LNCaP clone FGC (cell line): ENCODE results near the gene NUDT8.

Source experiments
- DNase-seq: peaks from one replicate; pipeline ENCODE4 v3.0.0-alpha.2; 2011; ENCODE audit warnings: low read depth
- H3K4me3 ChIP-seq: 2 replicates; pipeline ENCODE4 v1.5.1; 2011; ENCODE audit warnings: mild to moderate bottlenecking, low read depth, low read length, control low read depth
- TF ChIP-seq, protein P1 (sequence below): IDR thresholded peaks from 2 replicates; pipeline ENCODE4 v1.5.1; 2012; ENCODE audit warnings: mild to moderate bottlenecking; ENCODE audit not compliant: control insufficient read depth, insufficient read depth; ENCODE audit errors: extremely low read depth

The NUDT8 gene, protein sequence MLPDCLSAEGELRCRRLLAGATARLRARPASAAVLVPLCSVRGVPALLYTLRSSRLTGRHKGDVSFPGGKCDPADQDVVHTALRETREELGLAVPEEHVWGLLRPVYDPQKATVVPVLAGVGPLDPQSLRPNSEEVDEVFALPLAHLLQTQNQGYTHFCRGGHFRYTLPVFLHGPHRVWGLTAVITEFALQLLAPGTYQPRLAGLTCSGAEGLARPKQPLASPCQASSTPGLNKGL

DNA sequence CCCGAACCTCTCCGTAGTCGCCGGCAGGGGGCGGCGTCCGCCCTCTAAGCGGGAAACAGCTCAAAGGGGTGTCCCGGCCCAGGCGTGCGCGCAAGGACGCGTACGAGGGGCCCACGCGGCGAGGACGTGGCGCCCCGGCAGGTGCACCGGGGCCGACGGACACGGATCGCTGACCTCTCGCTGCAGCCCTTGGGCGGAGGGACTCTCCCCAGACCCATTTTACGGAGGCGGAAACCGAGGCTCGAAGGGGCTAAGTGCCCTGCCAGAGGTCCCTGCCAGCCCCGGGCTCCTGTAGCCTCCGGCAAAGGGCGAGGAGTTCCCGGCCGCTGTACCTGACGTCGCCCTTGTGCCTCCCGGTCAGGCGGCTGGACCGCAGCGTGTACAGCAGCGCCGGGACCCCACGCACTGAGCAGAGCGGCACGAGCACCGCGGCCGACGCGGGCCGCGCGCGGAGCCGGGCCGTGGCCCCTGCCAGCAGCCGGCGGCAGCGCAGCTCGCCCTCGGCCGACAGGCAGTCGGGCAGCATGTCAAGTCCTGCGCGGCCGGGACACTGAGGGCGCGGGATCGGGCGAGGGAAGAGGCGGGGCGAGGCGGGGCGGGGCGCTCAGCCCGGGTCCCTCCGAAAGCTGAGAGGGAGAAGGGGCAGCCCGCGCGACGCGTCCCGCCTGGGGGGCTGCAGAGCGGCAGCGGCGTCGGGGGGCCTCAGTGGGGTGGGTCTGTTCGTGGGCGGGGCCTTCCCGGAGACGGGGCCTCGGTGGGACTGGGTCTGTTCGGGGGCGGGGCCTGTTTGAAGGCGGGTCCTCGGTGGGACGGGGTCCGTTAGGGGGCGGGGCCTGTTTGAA is at the start of gene NUDT8:
Gene NUDT8 (minus strand): TSS at position 552 of the 842 bp plus-strand sequence. CDS start 26 bp downstream, at position 526.
- peak; percentile 50 for DNase-seq
- peak within 1 kb of the TSS; percentile 70 for H3K4me3 ChIP-seq
- TF ChIP-seq, protein P1, sequence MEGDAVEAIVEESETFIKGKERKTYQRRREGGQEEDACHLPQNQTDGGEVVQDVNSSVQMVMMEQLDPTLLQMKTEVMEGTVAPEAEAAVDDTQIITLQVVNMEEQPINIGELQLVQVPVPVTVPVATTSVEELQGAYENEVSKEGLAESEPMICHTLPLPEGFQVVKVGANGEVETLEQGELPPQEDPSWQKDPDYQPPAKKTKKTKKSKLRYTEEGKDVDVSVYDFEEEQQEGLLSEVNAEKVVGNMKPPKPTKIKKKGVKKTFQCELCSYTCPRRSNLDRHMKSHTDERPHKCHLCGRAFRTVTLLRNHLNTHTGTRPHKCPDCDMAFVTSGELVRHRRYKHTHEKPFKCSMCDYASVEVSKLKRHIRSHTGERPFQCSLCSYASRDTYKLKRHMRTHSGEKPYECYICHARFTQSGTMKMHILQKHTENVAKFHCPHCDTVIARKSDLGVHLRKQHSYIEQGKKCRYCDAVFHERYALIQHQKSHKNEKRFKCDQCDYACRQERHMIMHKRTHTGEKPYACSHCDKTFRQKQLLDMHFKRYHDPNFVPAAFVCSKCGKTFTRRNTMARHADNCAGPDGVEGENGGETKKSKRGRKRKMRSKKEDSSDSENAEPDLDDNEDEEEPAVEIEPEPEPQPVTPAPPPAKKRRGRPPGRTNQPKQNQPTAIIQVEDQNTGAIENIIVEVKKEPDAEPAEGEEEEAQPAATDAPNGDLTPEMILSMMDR, result peak; percentile 72

DNA sequence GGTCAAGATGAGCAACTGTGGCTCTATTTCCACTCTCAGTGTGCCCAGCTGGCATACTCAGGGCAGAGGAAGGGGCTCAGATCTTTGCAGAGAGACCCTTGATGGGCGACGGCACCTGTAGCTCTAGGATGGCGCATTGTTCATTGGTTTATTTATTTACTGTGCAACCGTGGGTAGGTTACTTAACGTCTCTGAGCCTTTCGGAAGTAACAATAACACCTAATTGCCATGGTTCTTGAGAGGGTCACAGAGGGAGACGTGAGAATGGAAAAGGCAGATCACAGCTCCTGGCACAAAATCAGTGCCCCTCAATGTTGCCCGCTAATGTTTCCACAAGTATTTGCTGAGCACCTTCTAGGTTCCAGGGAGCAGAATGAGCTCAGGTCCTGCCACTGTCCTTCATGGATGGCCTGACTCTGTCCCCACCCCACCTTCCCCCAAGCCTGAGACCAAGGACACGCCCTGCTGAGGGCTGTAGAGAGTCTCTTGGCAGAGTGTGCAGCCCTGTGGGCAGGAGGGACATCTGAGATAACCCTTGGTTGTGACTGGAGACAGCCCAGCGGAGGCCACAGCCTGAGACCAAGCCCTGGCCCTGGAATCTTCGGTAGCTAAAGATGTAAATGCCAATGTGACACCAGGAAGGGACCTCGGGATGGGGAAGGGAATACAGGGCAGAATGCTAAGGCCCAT is 45.5 kb upstream of the NUDT8 start:
- TF ChIP-seq, protein P1, result no peak
- DNase-seq, result no peak
- H3K4me3 ChIP-seq, result peak overlapping the region; percentile 55

DNA sequence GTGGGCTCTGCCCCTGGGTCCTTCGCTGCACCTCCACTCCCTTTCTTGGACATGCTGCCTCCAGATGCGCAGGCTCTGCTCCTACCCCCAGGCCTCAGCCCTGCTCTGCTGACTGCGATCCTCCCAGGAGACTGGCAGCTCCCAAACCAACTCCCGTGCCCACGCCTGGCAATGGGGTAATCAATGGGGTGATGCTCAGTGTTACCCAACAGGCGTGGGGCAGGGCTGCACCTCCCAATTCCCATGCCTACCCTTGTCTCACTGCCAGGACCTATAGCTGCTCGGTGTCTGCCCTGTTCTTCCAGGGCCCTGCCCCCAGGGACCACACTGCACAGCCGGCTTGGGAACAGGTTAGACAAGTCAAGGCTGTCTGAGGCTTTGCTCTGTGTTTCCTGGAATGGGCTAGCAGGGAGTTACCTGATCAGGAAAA is 44.7 kb upstream of the NUDT8 start, which contains the start of gene ALDH3B2:
Gene ALDH3B2 (minus strand): TSS at position 182 of the 430 bp plus-strand sequence. CDS start 7,688 bp downstream, outside the sequence.
- H3K4me3 ChIP-seq, result peak within 1 kb of the TSS; percentile 55
- peak; percentile 88 for DNase-seq
- TF ChIP-seq, protein P1, result no peak

DNA sequence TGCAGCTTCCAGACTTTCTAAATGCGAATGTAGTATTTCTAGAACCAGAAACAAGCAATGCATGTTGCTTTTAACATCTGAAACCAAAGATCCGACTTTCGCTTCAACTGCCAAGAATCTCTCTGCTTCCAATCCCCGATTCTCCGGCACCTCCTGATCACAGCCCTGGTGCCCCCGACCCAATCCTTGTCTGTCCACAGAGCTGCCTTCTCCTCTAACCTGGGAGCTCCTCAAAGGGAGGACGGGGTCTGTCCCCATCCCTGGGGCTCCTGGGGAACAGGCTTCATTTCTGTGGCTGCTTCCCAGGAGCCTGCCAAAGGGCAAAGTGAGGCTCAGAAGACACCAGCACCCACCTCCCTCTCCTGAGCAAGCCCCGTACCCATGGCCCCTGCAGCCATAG is 44.2 kb upstream of the NUDT8 start:
- TF ChIP-seq, protein P1, result no peak
- DNase-seq, result no peak

DNA sequence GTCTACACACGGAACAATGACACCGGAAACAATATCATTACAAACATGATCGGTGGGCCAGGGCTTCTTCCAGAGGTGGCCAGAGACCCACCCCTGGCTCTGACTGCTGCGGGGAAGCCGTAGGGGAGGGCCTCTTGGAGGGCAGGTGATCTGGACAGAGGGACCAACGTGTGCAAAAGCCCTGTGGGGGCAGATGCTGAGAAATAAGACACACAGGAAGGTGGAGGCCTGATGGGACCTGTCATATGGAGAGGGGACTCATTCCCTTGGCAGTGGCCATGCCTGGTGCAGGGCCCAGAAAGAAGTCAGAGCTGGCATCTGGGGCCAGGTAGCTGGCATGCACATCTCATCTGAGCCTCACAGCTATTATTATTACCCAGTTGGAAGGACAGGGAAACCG is 43.6 kb upstream of the NUDT8 start:
- TF ChIP-seq, protein P1, result no peak
- DNase-seq, result no peak
- H3K4me3 ChIP-seq, result peak overlapping the region; percentile 55

More for the DNA sequence above, 44.2 kb upstream of the NUDT8 start:
- peak overlapping the region; percentile 55 for H3K4me3 ChIP-seq

DNA sequence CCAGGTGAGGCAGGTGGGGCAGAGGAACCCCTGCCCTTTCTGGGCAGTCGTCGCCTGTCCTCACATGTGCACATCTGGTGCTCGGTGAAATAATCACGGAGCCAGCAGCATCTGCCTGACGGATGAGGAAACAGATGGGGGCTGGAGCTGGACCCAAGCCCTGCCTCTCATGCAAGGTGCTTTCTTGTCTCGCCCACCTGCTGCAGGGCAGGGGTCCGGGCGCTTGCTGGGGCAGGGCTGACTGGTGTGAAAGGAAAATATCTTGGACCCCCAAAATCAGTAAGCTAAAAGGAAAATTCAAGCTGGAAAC is 41.4 kb upstream of the NUDT8 start:
- H3K4me3 ChIP-seq, result no peak overlapping the region
- TF ChIP-seq, protein P1, result no peak
- no peak for DNase-seq
